Activated naive CD4-positive, alpha-beta T cell (primary cell): ENCODE results near the gene TTC29.
A peak's percentile ranks its signal among the peaks of the same experiment; 100 is the strongest.

Experiments
- DNase-seq, 4 experiments: peaks; one replicate each; lab custom pipeline; 2025; lab: John Stamatoyannopoulos, UW

TTC29 gene

DNA sequence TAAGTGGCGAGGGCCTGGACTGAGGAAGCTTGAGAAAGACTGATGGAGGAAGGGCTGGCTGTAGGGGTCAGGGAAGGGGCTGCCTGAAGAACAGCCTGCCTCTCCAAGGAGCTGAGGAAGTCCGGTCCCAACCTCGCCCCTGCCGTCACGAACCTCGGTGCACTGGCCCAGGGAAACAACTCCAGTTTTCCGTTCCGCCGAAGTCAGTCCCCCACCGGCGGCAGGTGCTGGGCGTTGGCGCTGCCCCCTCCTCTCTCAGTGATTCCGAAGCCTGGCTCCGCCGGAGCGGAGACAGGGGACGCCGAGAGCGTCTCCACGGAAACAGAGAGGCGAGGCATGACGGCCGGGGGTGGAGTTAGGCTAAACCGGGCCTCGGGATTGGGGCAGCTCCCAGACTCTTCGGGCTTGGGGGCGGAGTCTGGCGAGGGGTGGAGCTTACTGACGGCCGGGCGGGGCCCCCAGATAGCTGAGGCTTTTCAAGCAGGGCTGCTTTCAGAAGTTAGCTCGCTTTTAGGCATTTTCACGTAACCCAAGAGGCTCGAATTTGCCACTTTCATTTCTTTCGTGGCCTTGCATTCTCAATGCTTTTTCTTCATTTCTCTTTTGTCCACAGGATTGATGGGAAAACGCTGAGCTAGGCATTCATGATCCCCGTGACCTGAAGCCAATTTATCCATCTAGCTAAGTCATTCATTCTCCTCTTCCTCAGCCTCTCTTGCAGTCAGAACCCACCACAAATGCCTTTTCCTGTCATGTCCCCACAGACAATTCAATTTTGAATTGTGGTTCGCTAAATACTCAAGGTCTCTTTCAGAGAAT is at the start of gene TTC29:
TSS of gene TTC29 (minus strand) at position 309 of the 819 bp plus-strand sequence. CDS start 5,969 bp downstream, outside the sequence.
- DNase-seq = peak; percentile 30 to 78 (median 57)

- DNase-seq = no peak
Measured at GRCh38 chr4:146981651-146982050, 36.0 kb upstream of the TTC29 start.

DNA sequence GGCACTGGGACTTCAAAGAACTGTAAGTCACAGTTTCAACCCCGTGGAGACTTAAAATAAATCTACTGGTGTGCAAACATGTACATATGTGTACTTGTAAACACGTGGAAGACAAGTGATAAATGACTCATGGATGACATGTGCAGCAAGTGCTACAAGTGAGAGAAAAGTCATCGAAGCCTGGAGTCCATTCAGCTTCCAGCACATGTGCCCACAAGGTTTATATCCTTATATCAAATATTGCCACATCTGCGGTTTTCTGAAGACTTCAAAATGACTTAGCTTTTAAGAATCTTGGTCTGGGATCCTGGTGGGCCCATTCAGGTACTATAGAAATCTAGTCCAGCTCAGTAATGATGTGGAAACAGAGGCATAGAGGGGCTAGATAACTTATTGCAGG is 33.0 kb upstream of the TTC29 start:
- DNase-seq = no peak

GRCh38 chr4:146976145-146976544 is 30.5 kb upstream of the TTC29 start:
- DNase-seq = no peak

DNA sequence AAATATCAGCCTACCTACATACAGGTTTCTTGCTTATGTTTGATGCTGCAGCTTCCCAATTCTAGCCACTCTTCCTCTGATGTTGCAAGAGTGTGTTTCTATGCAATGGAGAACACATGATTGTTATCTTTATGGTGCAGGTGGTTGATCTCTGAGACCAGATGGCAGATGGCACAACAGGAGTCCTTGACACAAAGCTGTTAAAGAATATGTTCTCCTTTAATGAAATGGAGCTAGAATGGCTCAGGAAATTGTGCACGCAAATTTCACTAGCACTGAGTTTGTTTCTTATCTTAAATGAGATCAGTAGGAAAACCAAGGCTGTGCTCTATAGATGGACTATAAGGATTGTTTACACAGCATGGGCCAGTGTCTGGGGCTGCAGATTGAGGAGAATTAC is 29.9 kb upstream of the TTC29 start:
- DNase-seq = no peak

- no peak for DNase-seq
Measured at GRCh38 chr4:146975036-146975435, 29.4 kb upstream of the TTC29 start.

DNA sequence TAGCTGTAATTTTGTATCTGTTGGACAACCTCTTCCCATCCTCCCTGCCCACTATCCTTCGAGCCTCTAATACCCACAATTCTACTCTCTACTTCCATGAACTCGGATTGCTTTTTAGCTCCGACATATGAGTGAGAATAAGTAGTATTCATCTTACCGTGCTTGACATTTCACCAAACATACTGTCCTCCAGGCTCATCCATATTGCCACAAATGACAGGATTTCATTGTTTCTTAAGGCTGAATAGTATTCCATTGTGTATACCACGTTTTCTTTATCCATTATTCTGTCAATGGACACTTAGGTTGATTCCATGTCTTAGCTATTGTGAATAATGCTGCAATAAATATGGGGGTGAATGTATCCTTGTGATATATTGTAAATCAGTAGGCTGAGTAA is 26.4 kb upstream of the TTC29 start:
- no peak for DNase-seq

GRCh38 chr4:146969126-146969525 is 23.5 kb upstream of the TTC29 start:
- DNase-seq = no peak

DNA sequence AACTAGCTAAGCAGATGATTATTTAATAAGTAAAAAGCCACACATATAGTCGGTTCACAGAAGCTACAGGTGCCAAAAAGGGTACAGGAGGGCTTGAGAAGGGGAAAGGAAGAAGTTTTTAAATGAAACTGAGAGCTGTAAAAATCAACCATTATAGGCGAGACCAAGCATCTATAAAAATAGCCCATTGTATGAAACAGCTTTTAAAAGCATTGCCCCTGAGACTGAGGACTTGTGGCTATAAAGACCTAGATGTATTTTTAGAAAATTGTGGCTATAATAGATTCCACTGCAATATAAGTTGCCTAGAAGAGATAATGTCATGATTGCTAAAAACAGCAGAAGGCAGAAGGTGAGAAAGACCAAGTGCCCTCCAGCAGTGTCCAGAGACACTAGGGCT is 15.0 kb upstream of the TTC29 start:
- no peak for DNase-seq

GRCh38 chr4:146959692-146960091 is 14.0 kb upstream of the TTC29 start:
- DNase-seq = no peak

- DNase-seq = no peak
Measured at GRCh38 chr4:146957237-146957636, 11.6 kb upstream of the TTC29 start.

- DNase-seq = no peak
Measured at GRCh38 chr4:146952896-146953295, 7.2 kb upstream of the TTC29 start.

GRCh38 chr4:146949559-146949958 is 3.9 kb upstream of the TTC29 start:
- DNase-seq = no peak

- DNase-seq = no peak
Measured at GRCh38 chr4:146943691-146944375, 1.8 kb downstream of the TTC29 start.

GRCh38 chr4:146932116-146932515 is 13.5 kb downstream of the TTC29 start:
- DNase-seq = no peak

- DNase-seq = no peak
Measured at GRCh38 chr4:146930673-146931072, 15.0 kb downstream of the TTC29 start.

- no peak for DNase-seq
Measured at GRCh38 chr4:146927695-146928094, 18.0 kb downstream of the TTC29 start.

GRCh38 chr4:146916479-146917076 is 29.1 kb downstream of the TTC29 start:
- DNase-seq = no peak

GRCh38 chr4:146915132-146915531 is 30.5 kb downstream of the TTC29 start:
- no peak for DNase-seq

GRCh38 chr4:146900295-146900694 is 45.4 kb downstream of the TTC29 start:
- no peak for DNase-seq

- no peak for DNase-seq
Measured at GRCh38 chr4:146890301-146890700, 55.4 kb downstream of the TTC29 start.

DNA sequence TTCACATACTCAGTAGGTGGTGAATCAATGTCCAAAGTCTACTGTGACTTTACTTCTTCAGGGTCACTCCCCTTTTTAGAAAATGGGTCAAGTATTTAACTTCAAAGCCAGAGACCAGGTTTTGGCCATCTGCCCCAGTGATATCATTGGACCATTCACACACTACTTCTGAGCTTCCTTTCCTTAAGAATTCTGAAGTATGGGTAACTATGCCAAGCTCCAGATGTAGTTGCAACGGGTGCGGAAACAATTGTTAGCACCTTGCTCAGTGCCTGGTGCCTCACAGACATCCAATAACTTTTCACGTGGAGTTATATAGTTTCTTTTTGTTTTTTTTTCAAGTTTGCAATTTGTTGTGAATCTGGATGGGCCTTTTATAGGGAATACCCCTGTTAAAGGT is 62.6 kb downstream of the TTC29 start:
- no peak for DNase-seq

DNA sequence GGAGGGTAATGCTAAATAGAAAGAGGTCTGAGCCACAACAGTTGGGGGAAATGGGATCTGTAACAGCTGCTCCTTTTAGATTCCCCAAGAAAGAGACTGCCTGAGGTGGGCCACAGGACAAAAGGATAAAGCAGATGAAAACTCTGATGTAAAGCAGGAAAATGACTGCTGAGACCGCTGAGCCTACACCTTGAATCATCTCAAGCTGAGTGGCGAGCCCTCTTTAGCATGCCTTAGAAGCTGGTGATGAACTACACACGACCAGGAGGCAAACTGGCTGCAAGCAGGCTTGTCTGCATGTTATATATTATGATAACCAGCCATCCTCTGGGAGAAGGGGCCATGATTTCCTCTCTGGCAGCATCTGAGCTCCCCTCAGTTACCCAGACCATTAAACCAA is 88.4 kb downstream of the TTC29 start:
- no peak for DNase-seq
